Activated naive CD8-positive, alpha-beta T cell treated with anti-CD3 and anti-CD28 coated beads for 36 hours (primary cell): ENCODE measurements around the gene FRMD1. TPM values are rescaled to one million over a fixed set of nuclear protein-coding genes. Genes with fewer than 3 reads are reported as not detected.

ENCODE experiments used
- DNase-seq: peaks from one replicate; pipeline ENCODE4 v3.0.0; 2021
- H3K27ac Mint-ChIP-seq: one replicate; pipeline ENCODE4 v1.8.0; 2022; ENCODE audit warnings: mild to moderate bottlenecking, moderate library complexity, mixed read lengths
- H3K27me3 Mint-ChIP-seq: one replicate; pipeline ENCODE4 v1.8.0; 2022; ENCODE audit warnings: mild to moderate bottlenecking, mixed read lengths
- H3K36me3 Mint-ChIP-seq: one replicate; pipeline ENCODE4 v1.8.0; 2021; ENCODE audit warnings: mild to moderate bottlenecking, mixed read lengths
- H3K4me1 Mint-ChIP-seq: one replicate; pipeline ENCODE4 v1.8.0; 2021; ENCODE audit warnings: mixed read lengths
- H3K4me3 Mint-ChIP-seq: one replicate; pipeline ENCODE4 v1.8.0; 2022; ENCODE audit warnings: mild to moderate bottlenecking, moderate library complexity, mixed read lengths
- H3K9me3 Mint-ChIP-seq: one replicate; pipeline ENCODE4 v1.8.0; 2022; ENCODE audit warnings: mixed read lengths
- total RNA-seq, 2 experiments: library from RNA; stranded (reverse); gene quantifications; one replicate each; pipeline ENCODE4 v1.2.3, GENCODE V29; 2021

FRMD1 gene
- total RNA-seq, 2 experiments from 2014 or later: not detected

GRCh38 chr6:168050225-168050880, 28.7 kb downstream of the FRMD1 start:
- no peaks in the 10 kb centered on the region for H3K27me3 Mint-ChIP-seq
- H3K36me3 Mint-ChIP-seq: no peaks in the 10 kb centered on the region
- no peaks in the 10 kb centered on the region for H3K4me1 Mint-ChIP-seq
- no peaks in the 10 kb centered on the region for H3K9me3 Mint-ChIP-seq
- no peak overlapping the region for H3K4me3 Mint-ChIP-seq
- no peak overlapping the region for H3K27ac Mint-ChIP-seq
- no peak for DNase-seq

- Mint-ChIP-seq H3K4me1 (no peaks in the 10 kb centered on the region), H3K36me3 (no peaks in the 10 kb centered on the region), H3K27me3 (no peaks in the 10 kb centered on the region), H3K4me3 (no peak overlapping the region), H3K27ac (no peak overlapping the region), H3K9me3 (no peaks in the 10 kb centered on the region)
- DNase-seq: no peak
Measured at GRCh38 chr6:168049706-168050224, 29.2 kb downstream of the FRMD1 start.

- no peak for DNase-seq
- no peak overlapping the region for H3K27ac Mint-ChIP-seq
- H3K36me3 Mint-ChIP-seq: no peaks in the 10 kb centered on the region
- no peaks in the 10 kb centered on the region for H3K9me3 Mint-ChIP-seq
- H3K4me1 Mint-ChIP-seq: no peaks in the 10 kb centered on the region
- H3K4me3 Mint-ChIP-seq: no peak overlapping the region
- H3K27me3 Mint-ChIP-seq: no peaks in the 10 kb centered on the region
Measured at GRCh38 chr6:168049277-168049676, 29.7 kb downstream of the FRMD1 start.

GRCh38 chr6:168048724-168049025, 30.3 kb downstream of the FRMD1 start:
- DNase-seq: no peak
- Mint-ChIP-seq H3K27ac (no peak overlapping the region), H3K27me3 (no peaks in the 10 kb centered on the region), H3K9me3 (no peaks in the 10 kb centered on the region), H3K4me3 (no peak overlapping the region), H3K36me3 (no peaks in the 10 kb centered on the region), H3K4me1 (no peaks in the 10 kb centered on the region)

GRCh38 chr6:168047841-168048723, 30.9 kb downstream of the FRMD1 start:
- no peaks in the 10 kb centered on the region for H3K36me3 Mint-ChIP-seq

GRCh38 chr6:168046696-168047095, 32.3 kb downstream of the FRMD1 start:
- no peak for DNase-seq
- Mint-ChIP-seq H3K36me3 (no peaks in the 10 kb centered on the region), H3K9me3 (no peaks in the 10 kb centered on the region), H3K27me3 (no peaks in the 10 kb centered on the region), H3K4me3 (no peak overlapping the region), H3K4me1 (no peaks in the 10 kb centered on the region), H3K27ac (no peak overlapping the region)

More at GRCh38 chr6:168047841-168048723, 30.9 kb downstream of the FRMD1 start:
- no peak overlapping the region for H3K27ac Mint-ChIP-seq
- no peak for DNase-seq
- H3K9me3 Mint-ChIP-seq: no peaks in the 10 kb centered on the region
- no peaks in the 10 kb centered on the region for H3K27me3 Mint-ChIP-seq
- H3K4me1 Mint-ChIP-seq: no peaks in the 10 kb centered on the region
- H3K4me3 Mint-ChIP-seq: no peak overlapping the region

- Mint-ChIP-seq H3K4me1 (no peaks in the 10 kb centered on the region), H3K27me3 (no peaks in the 10 kb centered on the region), H3K4me3 (no peak overlapping the region), H3K27ac (no peak overlapping the region), H3K36me3 (no peaks in the 10 kb centered on the region), H3K9me3 (no peaks in the 10 kb centered on the region)
- DNase-seq: no peak
Measured at GRCh38 chr6:168045706-168046620, 33.0 kb downstream of the FRMD1 start.

GRCh38 chr6:168045141-168045691, 33.8 kb downstream of the FRMD1 start:
- no peak for DNase-seq
- Mint-ChIP-seq H3K4me3 (no peak overlapping the region), H3K36me3 (peaks cover 2% of the 10 kb centered on the region)

GRCh38 chr6:168044521-168045130, 34.4 kb downstream of the FRMD1 start:
- peaks cover 8% of the 10 kb centered on the region for H3K9me3 Mint-ChIP-seq
- no peaks in the 10 kb centered on the region for H3K4me1 Mint-ChIP-seq
- H3K4me3 Mint-ChIP-seq: no peak overlapping the region
- peaks cover 2% of the 10 kb centered on the region for H3K36me3 Mint-ChIP-seq
- no peak overlapping the region for H3K27ac Mint-ChIP-seq
- DNase-seq: no peak
- H3K27me3 Mint-ChIP-seq: no peaks in the 10 kb centered on the region

More at GRCh38 chr6:168045141-168045691, 33.8 kb downstream of the FRMD1 start:
- H3K4me1 Mint-ChIP-seq: no peaks in the 10 kb centered on the region
- H3K9me3 Mint-ChIP-seq: peaks cover 3% of the 10 kb centered on the region
- no peak overlapping the region for H3K27ac Mint-ChIP-seq
- no peaks in the 10 kb centered on the region for H3K27me3 Mint-ChIP-seq

GRCh38 chr6:168043848-168044415, 35.1 kb downstream of the FRMD1 start:
- Mint-ChIP-seq H3K4me1 (no peaks in the 10 kb centered on the region), H3K27me3 (no peaks in the 10 kb centered on the region), H3K9me3 (peaks cover 10% of the 10 kb centered on the region), H3K27ac (no peak overlapping the region), H3K36me3 (peaks cover 2% of the 10 kb centered on the region), H3K4me3 (no peak overlapping the region)
- no peak for DNase-seq

GRCh38 chr6:168043193-168043847, 35.7 kb downstream of the FRMD1 start:
- H3K36me3 Mint-ChIP-seq: peaks cover 4% of the 10 kb centered on the region
- H3K4me3 Mint-ChIP-seq: no peak overlapping the region
- H3K4me1 Mint-ChIP-seq: no peaks in the 10 kb centered on the region
- no peak overlapping the region for H3K27ac Mint-ChIP-seq
- peaks cover 4% of the 10 kb centered on the region for H3K27me3 Mint-ChIP-seq
- DNase-seq: no peak
- H3K9me3 Mint-ChIP-seq: peaks cover 15% of the 10 kb centered on the region

GRCh38 chr6:168042426-168043192, 36.4 kb downstream of the FRMD1 start:
- Mint-ChIP-seq H3K4me3 (no peak overlapping the region), H3K36me3 (peaks cover 5% of the 10 kb centered on the region), H3K27ac (no peak overlapping the region), H3K27me3 (peaks cover 7% of the 10 kb centered on the region), H3K4me1 (no peaks in the 10 kb centered on the region), H3K9me3 (peaks cover 19% of the 10 kb centered on the region)
- DNase-seq: no peak

- H3K9me3 Mint-ChIP-seq: peaks cover 24% of the 10 kb centered on the region
- H3K27ac Mint-ChIP-seq: no peak overlapping the region
Measured at GRCh38 chr6:168041928-168042327, 37.1 kb downstream of the FRMD1 start.

More at GRCh38 chr6:168041928-168042327, 37.1 kb downstream of the FRMD1 start:
- peaks cover 7% of the 10 kb centered on the region for H3K36me3 Mint-ChIP-seq
- no peak overlapping the region for H3K4me3 Mint-ChIP-seq
- H3K4me1 Mint-ChIP-seq: no peaks in the 10 kb centered on the region
- peaks cover 11% of the 10 kb centered on the region for H3K27me3 Mint-ChIP-seq
- no peak for DNase-seq
